GM18861 (cell line): ENCODE results near the gene CAMK1D.
A peak's percentile ranks its signal among the peaks of the same experiment; 100 is the strongest.
"Not testable (repeated sequence)": the region's sequence is repeated elsewhere in the genome, so short reads cannot be mapped to it uniquely, and the experiment has no call there.

Experiments
- ATAC-seq: cut with Tn5 transposase; IDR thresholded peaks from one replicate; pipeline ENCODE4 v1.9.1; 2021; ENCODE audit not compliant: unreplicated experiment

The CAMK1D gene

DNA sequence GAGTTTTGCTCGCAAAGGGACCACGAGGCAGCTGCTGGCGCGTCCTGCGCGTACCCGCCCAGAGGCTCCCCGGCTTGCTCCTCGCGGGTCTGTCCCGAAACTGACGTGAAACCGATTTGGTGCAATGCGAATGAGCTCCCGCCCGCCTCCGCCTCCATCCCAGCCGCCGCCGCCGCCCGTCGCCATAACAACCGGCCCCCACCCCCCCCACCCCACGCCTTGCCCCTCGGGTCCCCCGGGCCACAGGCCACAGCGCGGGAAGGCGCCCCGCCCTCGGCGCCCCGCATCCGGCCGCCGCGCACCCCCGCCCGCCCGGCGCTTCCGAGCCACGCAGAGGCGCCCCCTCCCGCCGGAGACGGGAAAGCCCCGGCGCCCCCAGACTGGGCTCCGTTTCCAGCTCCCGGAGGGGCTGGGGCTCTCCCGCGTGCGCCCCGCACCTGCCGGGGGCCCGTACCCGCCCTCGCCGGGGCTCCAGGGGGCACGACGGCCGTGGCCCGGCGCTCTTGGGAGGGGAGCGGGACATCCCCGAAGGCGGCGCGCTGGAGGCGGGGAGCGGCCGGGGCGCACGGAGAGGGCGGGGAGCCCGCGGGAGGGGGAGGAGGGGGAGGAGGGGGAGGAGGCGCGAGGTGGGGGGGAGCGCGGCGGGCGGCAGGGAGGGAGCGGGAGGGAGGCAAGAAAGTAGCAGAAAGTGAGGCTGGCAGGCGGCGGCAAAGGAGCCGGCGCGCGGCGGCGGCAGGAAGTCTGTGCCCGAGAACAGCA lies at the start of gene CAMK1D:
TSS of gene CAMK1D (plus strand) at position 678 of the 759 bp plus-strand sequence.
- ATAC-seq = peak; percentile 40

DNA sequence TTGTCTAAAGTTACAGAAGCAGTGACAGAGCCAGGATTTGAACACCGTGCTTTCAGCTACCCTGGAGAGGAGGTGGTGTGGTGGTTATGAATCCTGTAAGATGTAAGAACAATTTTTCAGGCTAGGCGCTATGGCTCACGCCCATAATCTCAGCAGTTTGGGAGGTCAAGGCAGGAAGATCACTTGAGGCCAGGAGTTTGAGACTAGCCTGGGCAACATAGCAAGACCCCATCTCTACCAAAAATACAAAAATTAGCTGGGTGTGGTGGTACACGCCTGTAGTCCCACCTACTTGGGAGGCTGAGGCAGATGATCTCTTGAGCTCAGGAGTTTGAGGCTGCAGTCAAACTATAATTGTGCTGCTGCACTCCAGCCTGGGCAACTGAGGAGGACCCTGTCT lies 48.3 kb upstream of the CAMK1D start:
- not testable (repeated sequence) for ATAC-seq

DNA sequence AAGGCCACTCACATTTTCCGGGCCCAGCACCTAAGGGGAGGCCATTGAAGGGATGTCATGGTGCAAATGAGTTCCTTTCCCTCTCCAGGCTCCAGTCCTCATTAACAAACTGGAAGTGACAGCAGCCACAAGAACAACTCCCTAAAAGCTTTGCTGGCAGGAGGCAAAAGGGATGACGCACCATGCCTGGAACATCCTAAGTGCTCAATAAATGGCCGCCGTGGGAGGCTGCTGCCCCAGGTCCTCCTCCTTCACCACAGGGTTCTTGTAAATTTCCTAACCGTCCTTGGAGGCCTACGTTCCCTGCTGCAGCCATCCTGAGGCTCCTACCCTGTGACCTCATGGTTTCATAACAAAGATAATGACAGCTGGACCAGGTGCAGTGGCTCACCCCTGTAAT lies 41.3 kb upstream of the CAMK1D start:
- no peak for ATAC-seq

DNA sequence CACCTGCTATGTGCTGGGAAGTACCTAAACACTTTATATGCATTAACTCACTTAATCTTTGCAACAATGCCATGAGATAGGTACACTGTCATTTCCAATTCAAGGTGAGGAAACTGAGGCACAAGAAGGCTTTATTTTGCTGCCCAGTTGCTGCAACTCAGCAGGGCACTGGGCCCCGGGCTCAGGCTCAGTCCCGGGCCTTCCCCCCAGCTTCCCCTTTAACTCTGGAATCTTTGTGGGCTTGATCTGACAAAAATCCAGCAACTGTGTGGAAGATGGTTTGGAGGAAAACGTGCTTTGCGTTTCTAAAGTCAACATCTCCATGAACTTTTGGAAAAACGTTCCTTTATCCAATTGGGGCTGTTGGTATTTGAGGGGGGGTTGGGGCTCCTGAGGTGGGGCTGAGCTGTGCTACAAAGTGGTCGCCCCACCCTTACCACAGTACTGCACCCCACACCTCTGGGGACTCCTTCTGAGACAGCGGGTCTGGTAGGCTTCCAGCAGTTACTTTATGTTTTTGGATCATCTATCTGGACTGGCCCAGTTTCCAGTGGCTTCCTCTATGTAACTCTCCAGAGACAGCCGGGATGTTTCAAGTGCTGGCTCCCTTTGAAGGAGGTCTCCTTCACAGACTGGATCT lies 40.5 kb upstream of the CAMK1D start:
- no peak for ATAC-seq

DNA sequence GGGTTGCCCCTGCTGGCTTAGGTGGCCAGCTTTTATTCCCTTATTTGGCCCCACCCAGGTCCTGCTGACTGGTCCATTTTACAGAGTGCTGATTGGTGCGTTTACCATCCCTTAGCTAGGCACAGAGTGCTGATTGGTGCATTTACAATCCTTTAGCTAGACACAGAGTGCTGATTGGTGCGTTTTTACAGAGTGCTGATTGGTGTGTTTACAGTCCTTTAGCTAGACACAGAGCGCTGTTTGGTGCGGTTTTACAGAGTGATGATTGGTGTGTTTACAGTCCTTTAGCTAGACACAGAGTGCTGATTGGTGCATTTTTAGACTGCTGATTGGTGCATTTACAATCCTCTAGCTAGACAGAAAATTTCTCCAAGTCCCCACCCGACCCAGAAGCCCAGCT lies 39.6 kb upstream of the CAMK1D start:
- not testable (repeated sequence) for ATAC-seq

DNA sequence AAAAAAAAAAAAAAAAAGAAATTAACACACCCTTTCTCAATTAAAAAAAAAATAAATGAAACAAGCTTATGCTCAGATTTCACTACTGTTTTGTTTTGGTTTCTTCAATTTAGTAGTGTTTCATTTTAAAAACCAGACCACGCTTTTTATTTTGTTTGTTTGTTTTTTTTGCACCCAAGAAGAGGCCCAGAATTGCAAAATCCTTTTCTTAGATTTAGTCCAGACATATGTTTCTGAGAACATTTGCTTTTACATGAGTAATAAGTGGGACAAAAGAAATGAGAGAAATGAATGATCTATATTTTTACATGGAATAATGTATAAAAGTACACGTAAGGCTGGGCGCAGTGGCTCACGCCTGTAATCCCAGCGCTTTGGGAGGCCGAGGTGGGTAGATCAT lies 34.5 kb upstream of the CAMK1D start:
- no peak for ATAC-seq

DNA sequence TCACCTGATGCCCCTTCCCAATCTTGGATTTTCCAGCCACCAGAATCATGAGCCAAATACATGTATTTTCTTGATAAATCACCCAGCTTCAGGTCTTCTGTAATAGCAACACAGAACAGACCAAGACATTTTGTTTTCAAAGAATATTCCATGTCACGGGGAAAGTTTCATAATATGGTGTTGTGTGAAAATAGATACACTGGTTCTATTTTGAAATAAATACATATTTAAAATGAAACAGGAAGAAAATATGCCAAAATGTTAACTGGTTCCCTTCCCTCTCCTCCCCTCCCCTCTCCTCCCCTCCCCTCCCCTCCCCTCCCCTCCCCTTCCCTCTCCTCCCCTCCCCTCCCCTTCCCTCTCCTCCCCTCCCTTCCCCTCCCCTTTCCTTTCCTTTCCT lies 30.3 kb upstream of the CAMK1D start:
- ATAC-seq = no peak

DNA sequence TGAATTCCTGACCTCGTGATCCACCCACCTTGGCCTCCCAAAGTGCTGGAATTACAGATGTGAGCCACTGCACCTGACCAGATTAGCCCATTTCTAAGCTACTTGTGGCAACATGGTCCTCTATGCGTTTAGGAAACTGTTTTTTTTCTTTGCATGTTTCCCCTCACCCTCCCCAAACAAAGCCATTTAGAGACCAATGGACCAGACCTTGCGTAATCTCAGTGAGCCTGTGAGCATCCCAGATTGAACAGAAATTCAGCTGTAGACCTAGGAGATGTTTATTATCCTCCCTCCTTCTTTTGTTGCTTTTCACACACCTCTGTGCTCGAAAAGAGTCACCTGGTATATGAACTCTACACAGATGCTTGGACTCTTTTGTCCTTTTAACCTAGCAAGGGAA lies 28.5 kb upstream of the CAMK1D start:
- ATAC-seq = no peak

DNA sequence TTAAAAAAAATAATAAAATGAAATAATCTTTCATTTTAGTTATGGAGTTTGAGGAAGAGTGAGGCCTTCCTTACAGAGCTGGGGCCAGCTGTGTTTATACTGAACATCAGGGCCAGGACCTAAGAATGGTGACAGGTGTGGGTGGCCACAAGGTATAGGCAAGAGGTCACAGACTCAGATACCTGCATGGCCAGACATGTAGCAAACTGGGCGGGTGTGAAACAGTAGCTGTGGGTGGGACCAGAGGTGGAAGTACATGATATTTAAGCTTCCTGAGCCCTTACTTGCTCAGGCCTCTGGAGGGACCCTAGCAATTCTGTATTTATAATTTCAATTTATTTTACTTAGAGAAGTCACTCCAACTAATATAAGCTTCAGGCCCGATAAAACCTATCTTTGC lies 27.7 kb upstream of the CAMK1D start:
- ATAC-seq = no peak

DNA sequence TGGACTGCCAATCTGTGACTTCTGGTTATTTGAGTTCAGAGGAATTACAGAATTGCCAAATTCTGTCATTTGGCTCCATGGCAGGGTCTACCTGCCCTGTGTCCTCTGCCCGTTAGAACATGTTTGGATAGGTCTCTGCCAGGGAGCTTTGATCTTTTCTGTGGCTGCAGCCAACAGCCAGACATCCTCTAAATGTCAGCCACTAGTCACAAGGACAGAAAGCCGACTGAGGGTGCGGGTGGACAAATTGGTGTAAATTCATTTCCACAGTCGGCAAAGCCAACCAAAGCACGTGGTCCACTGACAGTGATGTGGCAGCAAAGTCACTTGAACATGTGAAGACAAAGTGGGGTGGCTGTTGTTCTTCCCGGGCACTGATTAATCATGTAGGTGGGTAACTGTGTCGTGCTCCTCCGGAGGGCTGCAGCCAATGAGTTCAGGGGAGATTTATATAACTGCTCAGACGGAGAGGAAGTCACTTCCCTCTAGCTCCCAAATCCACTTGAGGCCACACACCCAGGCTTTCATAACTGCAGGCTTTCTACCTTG lies 26.7 kb upstream of the CAMK1D start:
- no peak for ATAC-seq

DNA sequence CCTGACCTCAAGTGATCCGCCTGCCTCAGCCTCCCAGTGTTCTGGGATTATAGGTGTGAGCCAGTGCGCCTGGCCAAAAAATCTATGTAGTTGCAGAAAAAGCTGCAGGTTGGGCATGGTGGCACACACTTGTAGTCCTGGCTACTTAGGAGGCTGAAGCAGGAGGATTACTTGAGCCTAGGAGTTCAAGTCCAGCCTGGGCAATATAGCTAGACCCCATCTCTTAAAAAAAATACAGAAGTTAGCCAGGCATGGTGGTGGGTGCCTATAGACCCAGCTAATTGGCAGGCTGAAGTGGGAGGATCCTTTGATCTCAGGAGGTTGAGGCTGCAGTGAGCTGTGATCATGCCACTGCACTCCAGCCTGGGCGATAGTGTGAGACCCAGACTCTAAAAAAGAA lies 24.8 kb upstream of the CAMK1D start:
- ATAC-seq = no peak

DNA sequence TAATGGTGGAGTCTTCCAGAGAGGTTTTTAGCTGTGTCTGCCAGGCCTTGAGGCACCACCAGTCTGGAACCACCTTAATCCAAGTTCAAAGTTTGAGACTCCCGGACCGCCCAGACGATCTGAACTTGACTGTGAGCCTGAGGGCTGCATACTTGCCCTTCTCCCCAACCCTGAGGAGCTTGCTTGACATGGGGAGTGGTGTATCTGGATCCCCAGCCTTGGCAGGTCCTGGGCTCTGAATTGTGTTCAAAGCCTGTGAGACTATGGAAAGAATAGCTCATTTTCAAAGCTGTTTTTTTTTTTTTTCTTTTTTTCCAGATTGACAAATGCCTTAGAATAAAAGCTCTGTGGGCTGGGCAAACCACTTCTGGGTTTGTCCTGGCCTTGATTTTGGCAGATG lies 22.3 kb upstream of the CAMK1D start:
- no peak for ATAC-seq

DNA sequence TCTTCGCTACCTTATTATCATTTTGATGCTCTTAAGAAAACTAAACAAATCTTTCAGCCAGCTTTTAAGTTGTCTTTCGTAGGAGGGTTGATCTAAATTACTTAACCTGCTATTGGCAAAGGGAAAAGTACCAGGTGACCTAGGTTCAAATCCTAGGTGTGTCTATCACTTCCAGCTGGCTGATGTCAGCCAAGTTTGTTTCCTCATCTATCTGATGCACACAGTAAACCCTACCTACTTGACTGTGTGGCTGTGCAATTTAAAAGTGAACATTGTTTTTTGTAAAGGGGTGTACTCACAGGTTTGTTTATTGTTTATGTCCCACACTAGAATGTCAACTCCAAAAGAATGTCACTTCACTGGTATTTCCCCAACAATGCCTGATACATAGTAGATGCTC lies 21.9 kb upstream of the CAMK1D start:
- ATAC-seq = no peak

DNA sequence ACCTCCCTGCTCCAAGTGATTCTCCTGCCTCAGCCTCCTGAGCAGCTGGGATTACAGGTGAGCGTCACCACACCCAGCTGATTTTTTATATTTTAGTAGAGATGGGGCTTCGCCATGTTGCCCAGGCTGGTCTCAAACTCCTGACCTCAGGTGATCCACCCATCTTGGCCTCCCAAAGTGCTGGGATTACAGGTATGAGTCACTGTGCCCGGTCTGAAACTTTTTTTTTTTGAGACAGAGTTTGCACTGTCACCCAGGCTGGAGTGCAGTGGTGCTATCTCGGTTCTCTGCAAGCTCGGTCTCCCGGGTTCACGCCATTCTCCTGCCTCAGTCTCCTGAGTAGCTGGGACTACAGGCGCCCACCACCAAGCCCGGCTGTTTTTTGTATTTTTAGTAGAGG lies 21.0 kb upstream of the CAMK1D start:
- not testable (repeated sequence) for ATAC-seq

DNA sequence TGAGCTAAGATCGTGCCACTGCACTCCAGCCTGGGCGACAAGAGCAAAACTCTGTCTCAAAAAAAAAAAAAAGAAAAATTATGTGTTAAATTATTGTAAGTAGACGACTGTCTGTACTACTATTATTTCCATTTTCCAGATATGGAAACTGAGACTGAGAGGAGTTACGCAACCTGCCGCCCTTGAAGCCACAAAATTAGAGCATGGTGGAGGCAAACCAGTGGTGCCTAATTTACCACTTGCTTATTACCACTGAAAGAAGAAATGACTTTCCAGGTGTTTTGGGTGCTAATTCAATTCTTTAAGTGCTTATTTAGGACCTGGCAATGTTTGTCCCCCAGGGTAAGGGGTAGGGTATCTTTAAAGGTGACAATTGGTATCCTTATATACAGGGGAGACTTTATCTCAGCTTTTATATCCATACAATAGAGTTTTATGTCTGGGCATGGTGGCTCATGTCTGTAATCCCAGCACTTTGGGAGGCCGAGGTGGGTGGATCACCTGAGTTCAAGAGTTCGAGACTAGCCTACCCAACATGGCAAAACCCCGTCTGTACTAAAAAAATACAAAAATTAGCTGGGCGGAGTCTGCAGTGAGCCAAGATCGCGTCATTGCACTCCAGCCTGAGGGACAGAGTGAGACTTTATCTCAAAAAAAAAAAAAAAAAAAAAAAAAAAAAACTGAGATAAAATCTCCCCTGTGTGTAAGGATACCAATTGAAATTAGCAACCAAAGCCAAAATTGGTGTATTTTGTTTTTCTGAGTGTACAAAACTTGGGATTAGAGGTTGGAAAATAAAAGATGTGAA lies 16.6 kb upstream of the CAMK1D start:
- no peak for ATAC-seq

DNA sequence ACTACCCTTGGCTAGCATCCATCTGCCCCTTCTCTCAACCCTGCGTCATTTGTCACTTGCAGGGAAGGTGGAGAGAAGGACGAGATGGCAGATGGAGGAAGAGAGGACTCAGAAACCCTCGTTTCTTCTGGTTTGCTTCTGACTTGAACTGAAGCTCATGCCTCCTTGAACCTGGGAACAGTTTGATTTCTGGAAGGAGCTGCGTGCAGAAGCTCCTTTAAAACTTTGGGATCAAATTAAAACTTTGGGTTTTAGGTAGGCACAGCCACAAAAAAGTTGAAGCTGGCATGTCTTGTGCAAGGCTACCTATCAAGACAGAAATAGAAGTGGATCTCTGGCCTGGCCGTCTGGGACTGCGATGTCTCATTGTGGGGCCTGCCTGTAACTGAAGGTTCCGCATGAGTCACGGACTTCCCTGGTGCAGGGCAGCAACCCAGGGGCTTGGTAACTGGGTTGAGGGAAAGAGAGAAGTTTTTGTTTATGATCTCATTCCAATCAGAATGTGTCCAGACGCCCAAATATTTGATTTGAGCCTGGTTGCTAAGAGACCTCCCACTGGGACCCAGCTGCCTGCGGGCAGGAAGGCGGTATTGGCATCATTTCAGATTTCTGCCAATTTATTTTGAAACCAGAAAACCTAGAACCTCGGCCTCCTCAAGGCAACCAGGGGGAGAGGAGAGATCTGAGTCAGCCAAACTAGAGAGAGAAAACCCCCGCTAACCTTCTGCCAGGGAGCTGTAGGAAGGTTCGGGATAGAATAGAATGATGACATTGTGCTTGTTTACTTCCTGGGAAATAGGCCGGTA lies 15.8 kb upstream of the CAMK1D start:
- ATAC-seq = peak; percentile 70

DNA sequence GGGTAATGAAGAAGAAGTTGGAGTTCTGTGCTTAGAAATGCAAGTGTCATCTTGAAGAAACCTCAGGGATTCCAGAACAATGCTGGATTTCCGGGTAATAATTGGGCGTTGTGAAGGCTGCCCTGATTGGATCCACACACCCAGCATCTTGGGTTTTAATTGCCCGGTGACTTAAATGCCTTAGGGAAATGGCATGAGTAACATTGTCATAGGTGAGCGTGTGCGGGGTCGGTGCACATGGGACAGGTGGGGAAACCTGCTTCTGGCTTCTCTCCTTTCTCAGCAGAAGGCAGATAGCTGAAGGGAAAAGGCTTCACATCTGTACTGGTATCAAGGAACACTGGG lies 15.2 kb upstream of the CAMK1D start:
- ATAC-seq = no peak

DNA sequence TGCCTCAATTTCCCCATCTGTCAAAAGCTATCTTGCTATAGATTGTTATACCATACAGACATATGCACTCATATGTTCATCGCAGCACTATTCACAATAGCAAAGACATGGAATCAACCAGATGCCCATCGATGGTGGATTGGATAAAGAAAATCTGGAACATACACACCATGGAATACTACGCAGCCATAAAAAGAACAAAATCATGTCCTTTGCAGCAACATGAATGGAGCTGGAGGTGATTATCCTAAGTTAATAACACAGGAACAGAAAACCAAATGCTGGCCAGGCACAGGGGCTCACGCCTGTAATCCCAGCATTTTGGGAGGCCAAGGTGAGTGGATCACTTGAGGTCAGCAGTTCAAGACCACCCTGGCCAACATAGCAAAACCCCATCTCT lies 14.2 kb upstream of the CAMK1D start:
- ATAC-seq = not testable (repeated sequence)

DNA sequence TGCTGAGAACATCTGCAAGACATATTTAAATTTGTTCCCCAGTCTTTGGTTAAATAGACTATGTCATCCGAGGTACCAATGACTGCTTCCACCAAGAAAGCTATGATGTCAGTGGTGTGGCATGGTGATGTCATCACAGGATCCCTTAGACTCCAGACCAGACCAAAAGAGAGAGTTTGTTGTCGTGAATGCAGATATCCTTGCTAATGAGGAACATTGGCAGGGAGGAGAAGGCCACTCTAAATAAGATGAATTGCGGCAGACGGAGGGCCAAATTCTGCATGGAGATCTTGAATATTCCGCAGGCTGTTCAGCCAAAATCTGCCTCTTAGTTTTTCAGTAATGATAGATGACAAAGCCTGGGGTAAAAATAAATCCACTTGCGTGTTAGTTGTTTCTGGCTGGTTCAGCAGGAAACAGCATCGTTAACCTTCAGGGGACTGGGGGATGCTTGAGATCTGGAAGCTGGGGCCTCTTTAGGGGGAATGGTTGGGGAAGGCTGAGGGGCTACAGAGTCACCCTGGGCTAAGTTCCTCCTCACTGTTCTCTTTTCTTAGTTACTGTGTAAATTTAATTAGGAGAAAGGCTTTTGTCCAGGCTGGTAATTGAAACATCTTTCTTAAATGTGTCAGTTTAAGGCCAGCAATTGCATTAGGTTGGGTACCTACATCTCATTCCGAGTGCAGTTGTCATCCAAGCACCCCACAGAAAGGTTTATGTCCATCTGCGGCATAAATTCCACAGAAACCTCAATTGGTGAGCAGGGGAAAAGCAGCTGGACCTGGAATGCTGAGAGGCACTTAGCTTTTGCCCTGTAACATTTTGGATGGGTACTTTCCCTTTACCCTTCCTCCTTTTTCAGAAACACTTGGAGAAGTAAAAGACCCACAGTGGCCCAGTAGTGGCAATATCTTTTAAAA lies 11.6 kb upstream of the CAMK1D start:
- no peak for ATAC-seq

DNA sequence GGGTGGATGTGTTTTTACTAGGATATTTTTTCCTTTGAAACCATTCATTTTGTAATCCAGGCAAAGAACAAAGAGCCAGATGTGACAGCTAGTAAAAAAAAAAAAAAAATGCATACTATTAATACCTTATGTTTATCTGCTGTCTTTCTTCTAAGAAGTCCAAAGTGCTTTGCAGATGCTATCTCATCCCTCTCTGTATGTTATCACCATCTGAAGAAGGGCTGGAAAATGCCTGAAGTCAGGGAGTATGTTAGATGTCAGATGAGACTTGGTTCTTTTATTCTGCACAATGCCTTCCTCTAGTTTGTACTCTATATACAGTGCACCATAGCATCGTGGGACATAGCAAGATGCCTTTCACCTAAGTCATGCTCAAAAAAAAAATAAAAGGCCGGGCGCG lies 10.4 kb upstream of the CAMK1D start:
- ATAC-seq = no peak
